Measurements from ENCODE around the gene IL22RA1.

GRCh38 chr1:24119859-24120756 lies 22.8 kb downstream of the IL22RA1 start:
- TF ChIP-seq CTCF (IDR thresholded peaks at IDR 0.05) (no peak), EP300 (IDR thresholded peaks at IDR 0.05) (no peak)
